Activated CD4-positive, alpha-beta T cell treated with anti-CD3 and anti-CD28 coated beads for 36 hours (primary cell): Measurements from ENCODE around the gene TTLL9. TPM values are rescaled to one million over a fixed set of nuclear protein-coding genes. Genes with fewer than 3 reads are reported as not detected.
A peak's percentile ranks its signal among the peaks of the same experiment; 100 is the strongest.

Experiments
- ATAC-seq: fragments of 200-7000 bp; cut with Tn5 transposase; one replicate; pipeline ENCODE4 v1.10.0; 2021; ENCODE audit warnings: mild to moderate bottlenecking, moderate library complexity
- CTCF ChIA-PET: fragments of 350-600 bp; sonication (Branson Sonifier 250); formaldehyde crosslinking; loops from one replicate; lab custom pipeline; 2021; ENCODE audit warnings: antibody characterized with exemption; lab: Charles Lee
- POLR2A ChIA-PET: fragments of 350-600 bp; sonication (Branson Sonifier 250); formaldehyde crosslinking; loops from one replicate; lab custom pipeline; 2021; ENCODE audit warnings: antibody characterized with exemption, inconsistent platforms; lab: Charles Lee
- DNase-seq: peaks from one replicate; pipeline ENCODE4 v3.0.0-alpha.2; 2020
- H3K27ac Mint-ChIP-seq: one replicate; pipeline ENCODE4 v1.8.0; 2021; ENCODE audit warnings: mixed read lengths
- H3K27me3 Mint-ChIP-seq: one replicate; pipeline ENCODE4 v1.8.0; 2021; ENCODE audit warnings: mixed read lengths
- H3K36me3 Mint-ChIP-seq: one replicate; pipeline ENCODE4 v1.8.0; 2021; ENCODE audit warnings: low read depth, mixed read lengths
- H3K4me1 Mint-ChIP-seq: one replicate; pipeline ENCODE4 v1.8.0; 2021; ENCODE audit warnings: mixed read lengths
- H3K4me3 Mint-ChIP-seq: one replicate; pipeline ENCODE4 v1.8.0; 2021; ENCODE audit warnings: mild to moderate bottlenecking, moderate library complexity, mixed read lengths
- H3K9me3 Mint-ChIP-seq: one replicate; pipeline ENCODE4 v1.8.0; 2021; ENCODE audit warnings: low read depth, mixed read lengths
- intact Hi-C, 2 experiments: fragments of 100-400 bp; cut with DNase I in 1 of 2; cut with micrococcal nuclease in 1 of 2; formaldehyde crosslinking; loops; one replicate each; pipeline versions ENCODE4 v1.14.2 to v1.15.1; 2022 to 2024; cut with DNase I, micrococcal nuclease
- total RNA-seq, 2 experiments: library from RNA; stranded (reverse); gene quantifications; one replicate each; pipeline ENCODE4 v1.2.3, GENCODE V29; 2021

The TTLL9 gene
- total RNA-seq, 2 experiments from 2014 or later: not detected

DNA sequence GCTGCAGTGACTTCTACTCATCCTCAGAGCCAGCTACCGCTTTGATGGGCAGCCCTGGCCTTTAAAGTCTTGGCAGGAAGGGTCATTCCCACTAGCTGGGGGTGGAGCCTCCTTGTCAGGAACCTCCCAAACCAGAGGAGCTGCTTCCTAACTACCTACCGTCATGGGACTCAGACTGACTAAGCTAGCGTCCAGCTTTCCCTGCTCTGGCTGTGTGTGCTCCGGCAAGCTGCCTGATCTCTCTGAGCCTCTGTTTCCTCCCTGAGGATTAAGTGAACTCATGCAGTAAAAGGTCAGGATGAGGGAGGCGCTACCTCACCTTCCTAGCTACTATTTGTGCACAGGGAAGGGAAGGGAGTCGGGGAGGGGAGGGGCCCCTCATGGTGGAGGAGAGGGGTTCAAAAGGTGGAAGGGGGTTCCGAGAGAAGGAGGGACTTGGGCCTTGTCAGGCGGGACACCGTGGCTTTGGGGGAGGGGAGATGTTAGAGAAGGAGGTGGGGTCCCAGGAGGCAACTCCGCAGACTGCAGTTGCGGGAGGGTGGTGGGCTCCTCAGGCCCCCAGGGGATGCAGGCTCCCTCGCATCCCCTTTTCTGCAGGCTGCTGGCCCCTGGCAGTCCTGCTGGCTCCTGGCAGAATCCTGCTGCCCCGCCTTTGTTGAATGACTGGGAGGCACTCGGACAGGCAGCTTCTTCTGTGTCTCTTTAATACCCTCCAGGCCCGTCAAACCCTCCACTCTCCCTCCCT is 9.9 kb upstream of the TTLL9 start:
- no peak overlapping the region for H3K27ac Mint-ChIP-seq
- no peak for ATAC-seq
- intact Hi-C loops: loop anchor here in 1 of 2 experiments (1.0 kb wide), 3 partner anchors 20 to 158 kb away; partner anchors contain the start of gene PDRG1
- ChIA-PET CTCF (interaction anchor here (0.5 to 1.4 kb wide), 10 partner anchors 9 to 249 kb away, joined by 3 to 8 read pairs (median 3); partner anchors contain the start of genes PDRG1 and TM9SF4), POLR2A (no interaction called here)
- H3K4me3 Mint-ChIP-seq: no peak overlapping the region
- no peaks in the 10 kb centered on the region for H3K36me3 Mint-ChIP-seq
- DNase-seq: no peak
- peaks cover 8% of the 10 kb centered on the region for H3K4me1 Mint-ChIP-seq
- peaks cover 26% of the 10 kb centered on the region for H3K27me3 Mint-ChIP-seq
- no peaks in the 10 kb centered on the region for H3K9me3 Mint-ChIP-seq

DNA sequence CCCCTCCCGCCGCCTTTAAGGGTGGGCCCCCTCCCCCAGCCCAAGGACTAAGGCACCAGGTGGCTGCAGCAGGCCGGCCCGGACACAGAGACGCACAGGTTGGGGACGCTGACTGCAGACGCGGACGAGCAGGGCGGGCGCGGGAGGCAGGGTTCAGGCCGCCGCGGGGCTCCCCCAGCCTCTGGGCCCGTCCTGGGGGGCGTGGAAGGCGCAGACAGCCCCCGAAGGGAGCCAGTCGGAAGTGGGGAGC is 9.4 kb upstream of the TTLL9 start:
- POLR2A ChIA-PET: no interaction called here
- Mint-ChIP-seq H3K9me3 (no peaks in the 10 kb centered on the region), H3K4me1 (peaks cover 8% of the 10 kb centered on the region), H3K36me3 (no peaks in the 10 kb centered on the region), H3K27ac (no peak overlapping the region), H3K27me3 (peaks cover 26% of the 10 kb centered on the region), H3K4me3 (no peak overlapping the region)
- CTCF ChIA-PET: interaction anchor here (0.6 to 1.3 kb wide), 2 partner anchors 91 to 109 kb away, joined by 3 to 4 read pairs; partner anchors contain the start of gene PDRG1
- peak; percentile 40 for ATAC-seq
- no peak for DNase-seq
- intact Hi-C loops: loop anchor here in 1 of 2 experiments (1.0 kb wide), 3 partner anchors 19 to 157 kb away; partner anchors contain the start of gene PDRG1

DNA sequence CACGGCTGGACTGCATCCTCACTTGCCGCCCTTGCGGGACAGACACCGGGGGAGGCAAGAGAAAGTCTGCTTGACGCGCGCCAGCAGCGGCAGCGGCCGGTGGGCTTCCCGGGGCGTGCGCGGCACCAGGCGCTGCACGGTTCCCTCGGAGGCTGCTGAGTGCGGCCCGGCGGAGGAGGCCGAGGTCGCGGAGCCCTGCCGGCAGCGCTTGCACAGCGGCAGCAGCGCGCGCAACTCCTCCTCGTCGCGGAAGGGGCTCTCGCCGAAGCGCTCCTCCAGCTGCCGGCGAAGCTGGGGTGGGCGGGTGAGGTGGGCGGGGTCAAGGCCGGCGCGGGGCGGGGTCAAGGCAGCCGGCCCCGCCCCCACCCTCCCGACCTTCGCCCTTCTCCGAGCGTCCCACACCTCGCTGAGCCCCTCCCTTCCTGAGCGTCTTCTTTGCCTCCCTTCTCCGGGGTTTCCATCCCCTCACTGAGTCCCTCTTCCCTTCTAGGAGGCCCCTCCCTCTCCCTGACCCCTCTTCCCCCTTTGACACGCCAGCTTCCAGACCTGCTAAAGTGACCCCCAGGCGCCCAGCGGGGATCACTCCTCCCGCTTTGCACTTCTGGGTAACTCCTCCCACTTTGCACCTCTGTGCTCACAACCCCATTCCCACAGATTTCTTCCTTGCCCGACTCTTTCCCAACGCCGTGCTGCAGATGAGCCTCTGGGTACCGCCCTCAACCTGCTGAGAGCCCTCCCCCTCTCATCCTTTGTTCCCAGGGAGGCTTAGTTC is 8.9 kb upstream of the TTLL9 start:
- peaks cover 8% of the 10 kb centered on the region for H3K4me1 Mint-ChIP-seq
- H3K4me3 Mint-ChIP-seq: peak overlapping the region; percentile 24
- H3K27ac Mint-ChIP-seq: no peak overlapping the region
- ATAC-seq: peak; percentile 97
- ChIA-PET CTCF (interaction anchor here (0.6 to 0.9 kb wide), 3 partner anchors 9 to 108 kb away, joined by 3 to 4 read pairs (median 4); no protein-coding TSS in a partner anchor), POLR2A (no interaction called here)
- intact Hi-C loops: loop anchor here in 1 of 2 experiments (1.0 kb wide), 3 partner anchors 19 to 157 kb away; partner anchors contain the start of gene PDRG1
- H3K36me3 Mint-ChIP-seq: no peaks in the 10 kb centered on the region
- peak; percentile 84 for DNase-seq
- H3K27me3 Mint-ChIP-seq: peaks cover 26% of the 10 kb centered on the region
- H3K9me3 Mint-ChIP-seq: no peaks in the 10 kb centered on the region

DNA sequence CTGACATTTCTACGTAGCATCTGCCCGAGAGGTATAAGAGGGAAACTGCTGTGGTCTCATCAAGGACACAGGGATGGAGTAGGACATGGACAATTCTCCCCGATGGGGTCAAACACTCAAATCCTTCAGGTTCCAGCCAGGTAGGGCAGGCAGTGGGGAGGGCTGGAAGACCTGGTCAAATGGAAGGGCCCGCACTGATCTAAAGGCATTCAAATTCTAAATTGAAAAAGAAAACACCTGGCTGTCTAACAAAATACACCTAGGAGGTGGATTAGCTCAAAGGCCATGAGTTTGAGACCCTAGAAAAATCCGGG is 8.3 kb upstream of the TTLL9 start:
- ChIA-PET POLR2A (no interaction called here), CTCF (interaction anchor here (0.6 to 1.0 kb wide), 4 partner anchors 10 to 339 kb away, joined by 3 to 4 read pairs (median 4); no protein-coding TSS in a partner anchor)
- H3K36me3 Mint-ChIP-seq: no peaks in the 10 kb centered on the region
- intact Hi-C loops: no loop called here
- DNase-seq (no peak), ATAC-seq (no peak)
- H3K27me3 Mint-ChIP-seq: peaks cover 26% of the 10 kb centered on the region
- H3K4me3 Mint-ChIP-seq: peak overlapping the region; percentile 24
- no peak overlapping the region for H3K27ac Mint-ChIP-seq
- H3K4me1 Mint-ChIP-seq: peaks cover 8% of the 10 kb centered on the region
- no peaks in the 10 kb centered on the region for H3K9me3 Mint-ChIP-seq

DNA sequence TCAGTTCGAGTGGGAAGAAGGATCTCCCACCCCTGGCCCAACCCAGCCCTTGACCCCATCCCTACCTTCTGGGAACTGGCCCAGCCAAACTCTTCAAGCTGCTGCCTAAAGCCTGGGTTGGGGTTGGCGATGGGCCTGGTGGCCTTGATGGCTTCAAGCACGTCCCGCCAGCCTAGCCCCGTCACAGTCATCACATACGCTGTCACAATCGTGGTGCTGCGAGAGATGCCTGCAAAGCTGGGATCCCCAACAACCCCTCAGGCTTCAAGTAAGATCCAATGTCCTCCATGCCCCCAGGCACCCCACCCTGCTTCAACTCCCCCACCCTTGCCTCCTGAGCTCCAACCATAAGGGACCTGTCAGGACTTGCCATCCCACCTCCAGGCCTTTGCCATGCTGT is 7.9 kb upstream of the TTLL9 start:
- H3K4me3 Mint-ChIP-seq: no peak overlapping the region
- peaks cover 26% of the 10 kb centered on the region for H3K27me3 Mint-ChIP-seq

DNA sequence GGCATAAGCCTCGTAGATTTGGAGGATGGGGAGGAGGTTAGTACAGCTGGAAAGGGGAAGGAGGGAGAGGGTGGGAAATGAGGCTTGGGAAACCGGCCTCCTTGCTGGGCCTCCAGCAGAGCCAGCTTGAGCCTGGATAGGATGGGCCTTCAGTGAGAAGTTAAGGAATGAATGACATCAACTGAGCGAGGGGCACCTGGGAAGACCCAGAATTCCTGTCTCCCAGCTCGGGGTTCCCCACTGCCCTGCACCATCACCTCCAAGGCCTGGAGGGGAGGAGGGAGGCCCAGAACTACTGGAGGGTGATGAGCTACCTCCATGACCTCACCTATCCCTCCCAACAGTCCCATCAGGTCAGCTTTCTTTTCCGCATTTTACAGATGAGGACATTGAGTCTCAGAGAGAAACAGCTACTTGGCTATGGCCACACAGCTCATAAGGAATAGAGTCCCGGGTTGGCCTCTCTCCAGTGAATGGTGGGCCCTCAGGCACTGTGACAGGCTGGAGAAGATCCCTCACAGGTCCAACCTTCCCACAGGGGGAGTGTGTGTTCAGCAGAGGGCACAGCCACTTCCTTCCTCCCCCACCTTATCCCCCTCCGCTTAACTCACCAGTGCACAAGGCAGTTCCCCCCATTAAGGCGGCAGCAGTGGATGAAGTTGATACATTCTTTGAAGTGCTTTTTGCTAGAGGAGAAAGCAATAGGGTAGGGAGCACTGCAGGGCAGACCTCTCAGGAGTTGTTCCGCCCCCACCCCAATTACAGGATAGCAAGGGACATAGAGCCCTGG is 6.9 kb upstream of the TTLL9 start:
- intact Hi-C loops: no loop called here
- DNase-seq (no peak), ATAC-seq (no peak)
- peaks cover 8% of the 10 kb centered on the region for H3K4me1 Mint-ChIP-seq
- no peak overlapping the region for H3K27ac Mint-ChIP-seq
- ChIA-PET CTCF (interaction anchor here (0.8 to 1.1 kb wide), 2 partner anchors 8 to 218 kb away, joined by 3 read pairs; no protein-coding TSS in a partner anchor), POLR2A (no interaction called here)
- peaks cover 24% of the 10 kb centered on the region for H3K27me3 Mint-ChIP-seq
- H3K9me3 Mint-ChIP-seq: no peaks in the 10 kb centered on the region
- no peak overlapping the region for H3K4me3 Mint-ChIP-seq
- no peaks in the 10 kb centered on the region for H3K36me3 Mint-ChIP-seq

More for the DNA sequence above, 7.9 kb upstream of the TTLL9 start:
- no peaks in the 10 kb centered on the region for H3K36me3 Mint-ChIP-seq
- no peak overlapping the region for H3K27ac Mint-ChIP-seq
- no peak for DNase-seq
- ATAC-seq: no peak
- peaks cover 8% of the 10 kb centered on the region for H3K4me1 Mint-ChIP-seq
- ChIA-PET CTCF (interaction anchor here (0.6 to 1.0 kb wide), 2 partner anchors 16 to 339 kb away, joined by 3 to 4 read pairs; no protein-coding TSS in a partner anchor), POLR2A (no interaction called here)
- H3K9me3 Mint-ChIP-seq: no peaks in the 10 kb centered on the region
- intact Hi-C loops: no loop called here

DNA sequence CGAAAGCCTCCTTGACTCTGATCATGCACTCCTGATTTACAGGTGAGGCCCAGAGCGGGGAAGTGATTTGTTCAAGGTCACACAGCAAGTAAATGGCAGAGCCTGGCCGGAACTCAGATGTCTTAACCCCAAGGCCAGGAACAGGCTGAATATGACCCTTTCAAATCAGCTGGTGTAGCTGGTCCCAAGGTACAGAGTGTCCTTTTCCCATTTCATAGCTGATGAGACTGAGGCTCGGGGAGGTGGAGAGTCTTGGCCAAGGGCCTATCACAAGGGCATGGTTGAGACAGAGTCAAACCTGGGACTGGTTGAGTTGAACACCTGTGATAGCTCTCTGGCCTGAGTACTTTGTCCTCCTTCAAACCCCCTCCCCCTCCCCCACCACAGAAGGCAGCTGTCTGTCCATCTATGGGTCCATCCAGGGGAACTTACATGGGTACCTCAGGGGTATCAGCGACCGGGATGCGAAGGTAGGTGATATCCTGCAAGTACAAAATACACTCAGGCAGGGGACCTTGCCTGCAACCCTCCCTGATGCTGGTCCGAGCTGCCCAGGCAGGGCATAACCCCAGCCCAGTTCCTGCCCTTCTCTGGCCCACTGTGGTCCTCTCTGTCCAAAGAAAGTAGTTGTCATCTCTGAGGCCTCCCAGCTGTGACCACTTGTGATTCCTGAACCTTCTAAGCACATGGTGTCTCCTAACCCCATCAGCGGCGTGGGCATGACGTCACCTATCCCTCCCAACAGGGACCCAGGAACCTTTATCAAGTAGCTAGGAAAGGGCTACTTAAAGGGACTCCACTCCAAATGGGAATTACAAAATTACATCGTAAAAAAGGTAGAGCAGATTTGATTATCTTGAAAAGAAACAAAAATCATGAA is 5.7 kb upstream of the TTLL9 start:
- H3K4me1 Mint-ChIP-seq: peaks cover 9% of the 10 kb centered on the region
- no peak for DNase-seq
- H3K36me3 Mint-ChIP-seq: no peaks in the 10 kb centered on the region
- H3K4me3 Mint-ChIP-seq: no peak overlapping the region
- no peak for ATAC-seq
- ChIA-PET POLR2A (interaction anchor here (0.5 kb wide), 1 partner anchor 14 kb away, joined by 3 read pairs; no protein-coding TSS in a partner anchor), CTCF (interaction anchor here (0.8 to 1.1 kb wide), 3 partner anchors 10 to 220 kb away, joined by 3 read pairs; no protein-coding TSS in a partner anchor)
- intact Hi-C loops: no loop called here
- H3K27ac Mint-ChIP-seq: no peak overlapping the region
- H3K27me3 Mint-ChIP-seq: peaks cover 25% of the 10 kb centered on the region
- no peaks in the 10 kb centered on the region for H3K9me3 Mint-ChIP-seq

DNA sequence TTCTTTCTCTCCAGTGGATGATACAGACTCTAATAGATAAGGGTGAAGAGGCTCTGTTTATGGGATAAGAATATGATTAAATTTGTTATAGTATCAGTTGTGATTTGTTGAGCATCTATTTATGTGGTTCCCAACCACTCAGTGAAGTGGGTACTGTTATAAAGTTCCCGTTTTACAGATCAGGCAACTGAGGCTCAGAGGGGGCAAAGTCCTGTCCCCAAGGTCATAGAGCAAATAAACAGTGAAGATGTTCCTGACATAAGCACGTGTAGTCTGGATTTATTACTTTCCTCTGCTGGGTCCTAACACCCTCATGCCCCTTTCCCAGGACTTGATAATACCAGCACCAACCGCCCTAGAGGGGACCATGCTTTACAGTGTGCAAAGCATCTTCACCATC is 4.2 kb upstream of the TTLL9 start:
- intact Hi-C loops: no loop called here
- H3K4me1 Mint-ChIP-seq: peaks cover 10% of the 10 kb centered on the region
- no peak for DNase-seq
- no peaks in the 10 kb centered on the region for H3K9me3 Mint-ChIP-seq
- H3K27me3 Mint-ChIP-seq: peaks cover 25% of the 10 kb centered on the region
- no peaks in the 10 kb centered on the region for H3K36me3 Mint-ChIP-seq
- no peak overlapping the region for H3K4me3 Mint-ChIP-seq
- CTCF ChIA-PET: no interaction called here
- no peak for ATAC-seq
- no peak overlapping the region for H3K27ac Mint-ChIP-seq
- POLR2A ChIA-PET: no interaction called here

DNA sequence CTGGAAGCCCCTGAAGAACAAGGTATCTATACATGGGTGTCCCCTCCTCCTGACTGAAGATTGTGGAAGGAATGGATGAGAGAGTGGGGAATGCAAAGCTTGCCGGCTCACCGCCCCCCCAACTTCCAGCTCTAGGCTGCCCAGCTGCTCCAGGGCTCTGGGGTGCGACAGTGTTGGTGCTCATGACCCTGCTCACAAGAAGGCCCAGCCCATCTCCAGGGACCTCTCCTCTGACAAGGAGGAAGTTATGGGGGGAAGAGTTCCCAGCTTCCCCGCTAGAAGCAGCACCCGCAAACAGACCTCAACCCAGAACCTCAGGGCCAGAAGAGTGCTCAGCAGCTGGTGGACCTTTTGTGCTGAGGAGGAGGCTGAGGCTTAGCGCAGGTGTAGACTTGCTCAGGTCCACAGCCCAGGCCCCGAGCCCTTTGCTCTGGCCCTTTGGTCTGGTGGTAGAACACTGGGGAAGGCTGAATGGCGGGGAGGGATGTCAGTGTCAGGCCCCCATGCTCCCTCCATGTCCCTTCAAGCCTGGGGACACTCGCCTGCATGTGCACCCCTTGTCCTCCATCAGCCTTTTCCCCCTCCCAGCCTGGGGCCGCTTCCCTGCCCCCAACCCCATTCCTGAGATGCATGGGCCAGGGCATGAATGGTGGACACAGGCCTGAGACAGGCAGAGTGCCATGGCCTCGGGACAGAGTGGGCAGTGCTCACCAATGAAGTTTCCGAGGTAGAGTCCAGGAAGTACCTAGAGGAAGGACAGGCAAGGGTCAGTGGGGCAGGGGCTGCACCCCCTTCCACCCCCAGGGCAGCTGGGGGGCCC is 1.4 kb upstream of the TTLL9 start:
- CTCF ChIA-PET: interaction anchor here (2.0 kb wide), 1 partner anchor 16 kb away, joined by 7 read pairs; no protein-coding TSS in a partner anchor
- no peaks in the 10 kb centered on the region for H3K9me3 Mint-ChIP-seq
- ATAC-seq (no peak), DNase-seq (no peak)
- POLR2A ChIA-PET: no interaction called here
- no peak overlapping the region for H3K27ac Mint-ChIP-seq
- intact Hi-C loops: no loop called here
- no peaks in the 10 kb centered on the region for H3K36me3 Mint-ChIP-seq
- H3K27me3 Mint-ChIP-seq: peaks cover 30% of the 10 kb centered on the region
- H3K4me1 Mint-ChIP-seq: peaks cover 7% of the 10 kb centered on the region
- peak overlapping the region; percentile 62 for H3K4me3 Mint-ChIP-seq

DNA sequence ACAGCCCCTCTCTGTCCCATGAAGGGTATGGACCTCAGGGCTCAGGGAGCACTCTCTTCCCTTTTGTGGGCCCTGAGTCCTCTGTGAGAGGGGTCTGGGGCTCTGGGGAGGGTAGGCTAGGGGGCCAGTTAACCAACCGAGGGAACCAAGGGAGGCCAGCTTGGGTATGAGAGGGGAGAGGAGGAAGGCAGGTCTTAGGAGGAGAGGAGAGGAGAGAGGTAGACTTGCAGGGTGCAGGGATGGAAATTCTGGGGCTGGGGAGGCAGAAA is 827 bp upstream of the TTLL9 start:
- ChIA-PET CTCF (interaction anchor here (0.5 to 2.0 kb wide), 2 partner anchors 17 to 783 kb away, joined by 3 to 7 read pairs; no protein-coding TSS in a partner anchor), POLR2A (interaction anchor here (0.6 kb wide), 1 partner anchor 238 kb away, joined by 3 read pairs; no protein-coding TSS in a partner anchor)
- peaks cover 7% of the 10 kb centered on the region for H3K4me1 Mint-ChIP-seq
- no peak for DNase-seq
- no peaks in the 10 kb centered on the region for H3K9me3 Mint-ChIP-seq
- no peak for ATAC-seq
- peaks cover 30% of the 10 kb centered on the region for H3K27me3 Mint-ChIP-seq
- H3K4me3 Mint-ChIP-seq: peak overlapping the region; percentile 62
- no peak overlapping the region for H3K27ac Mint-ChIP-seq
- no peaks in the 10 kb centered on the region for H3K36me3 Mint-ChIP-seq
- intact Hi-C loops: no loop called here
